Measurements from ENCODE around the gene SBNO2.

SBNO2 gene

DNA sequence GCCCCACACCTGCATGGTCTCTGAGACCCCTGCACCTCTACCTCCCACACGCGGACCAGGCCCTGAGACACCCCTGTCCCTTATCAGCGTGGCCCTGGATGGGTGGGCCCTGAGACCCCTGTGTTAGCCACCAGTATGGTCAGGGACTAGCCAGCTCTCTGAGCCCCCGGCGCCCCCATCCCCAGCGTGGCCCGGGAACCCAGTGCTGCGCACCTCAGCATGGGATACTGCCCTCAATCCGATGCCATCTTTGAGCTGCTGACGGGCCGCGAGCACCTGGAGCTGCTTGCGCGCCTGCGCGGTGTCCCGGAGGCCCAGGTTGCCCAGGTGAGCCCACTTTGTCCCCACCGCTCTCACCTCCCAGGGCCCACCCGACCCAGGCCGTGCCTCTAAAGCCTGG lies 112.1 kb downstream of the SBNO2 start:
- peaks cover 5% of the 10 kb centered on the region for H3K9me3 ChIP-seq (ENCODE audit: control insufficient read depth, low read depth, low read length)
- no peak overlapping the region for H3K9ac ChIP-seq (ENCODE audit: low read length)
- peaks cover 8% of the 10 kb centered on the region for H3K4me1 ChIP-seq (ENCODE audit: control insufficient read depth, low read depth, low read length)
- H3K27me3 ChIP-seq (ENCODE audit: control insufficient read depth, insufficient read depth, low read length), result peaks cover 24% of the 10 kb centered on the region
- no peaks in the 10 kb centered on the region for H3K36me3 ChIP-seq (ENCODE audit: control insufficient read depth, low read depth, low read length)
- no peak overlapping the region for H3K4me3 ChIP-seq (ENCODE audit: low read length)
- H3K27ac ChIP-seq (ENCODE audit: low read length), result no peak overlapping the region

DNA sequence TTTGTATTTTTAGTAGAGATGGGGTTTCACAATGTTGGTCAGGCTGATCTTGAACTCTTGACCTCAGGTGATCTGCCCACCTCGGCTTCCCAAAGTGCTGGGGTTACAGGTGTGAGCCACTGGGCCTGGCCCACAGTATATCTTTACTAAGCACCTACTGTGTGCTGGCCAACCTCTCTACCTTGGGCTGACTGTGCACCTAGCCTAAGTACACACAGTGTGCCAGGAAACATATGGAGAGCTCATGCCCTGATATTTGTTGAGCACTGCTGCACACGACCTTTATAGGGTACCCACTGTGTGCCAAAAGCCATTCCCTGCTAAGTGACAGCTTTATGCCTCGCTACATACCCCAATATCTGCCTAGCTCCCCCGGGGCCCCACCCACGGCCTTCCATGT lies 113.4 kb downstream of the SBNO2 start:
- H3K36me3 ChIP-seq (ENCODE audit: control insufficient read depth, low read depth, low read length), result no peaks in the 10 kb centered on the region
- H3K4me1 ChIP-seq (ENCODE audit: control insufficient read depth, low read depth, low read length), result peaks cover 5% of the 10 kb centered on the region
- H3K27ac ChIP-seq (ENCODE audit: low read length), result no peak overlapping the region
- no peak overlapping the region for H3K9ac ChIP-seq (ENCODE audit: low read length)
- peaks cover 5% of the 10 kb centered on the region for H3K9me3 ChIP-seq (ENCODE audit: control insufficient read depth, low read depth, low read length)
- peaks cover 11% of the 10 kb centered on the region for H3K27me3 ChIP-seq (ENCODE audit: control insufficient read depth, insufficient read depth, low read length)
- H3K4me3 ChIP-seq (ENCODE audit: low read length), result no peak overlapping the region

DNA sequence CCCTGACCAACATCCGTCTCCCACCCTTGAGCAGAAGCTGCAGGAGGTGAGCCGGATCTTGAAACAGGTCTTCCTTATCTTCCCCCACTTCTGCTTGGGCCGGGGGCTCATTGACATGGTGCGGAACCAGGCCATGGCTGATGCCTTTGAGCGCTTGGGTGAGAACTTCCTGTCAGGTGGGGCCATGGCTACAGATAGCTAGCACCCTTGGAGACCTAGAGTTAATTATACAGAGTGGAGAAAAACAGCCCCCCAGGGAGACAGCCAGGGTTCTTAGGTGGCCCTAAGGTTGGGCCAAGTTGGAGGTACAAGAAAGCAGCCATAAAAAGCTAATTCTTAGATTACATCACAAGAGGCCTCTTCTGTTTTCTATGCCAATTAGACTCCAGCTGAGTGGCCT lies 116.0 kb downstream of the SBNO2 start:
- no peak overlapping the region for H3K27ac ChIP-seq (ENCODE audit: low read length)
- H3K4me1 ChIP-seq (ENCODE audit: control insufficient read depth, low read depth, low read length), result no peaks in the 10 kb centered on the region
- H3K4me3 ChIP-seq (ENCODE audit: low read length), result no peak overlapping the region
- no peak overlapping the region for H3K9ac ChIP-seq (ENCODE audit: low read length)
- H3K36me3 ChIP-seq (ENCODE audit: control insufficient read depth, low read depth, low read length), result no peaks in the 10 kb centered on the region
- H3K9me3 ChIP-seq (ENCODE audit: control insufficient read depth, low read depth, low read length), result peaks cover 5% of the 10 kb centered on the region
- no peaks in the 10 kb centered on the region for H3K27me3 ChIP-seq (ENCODE audit: control insufficient read depth, insufficient read depth, low read length)
